Neural cell (in vitro differentiated cells): ENCODE data around the gene SMC4. TPM values are rescaled to one million over a fixed set of nuclear protein-coding genes. Genes with fewer than 3 reads are reported as not detected.

Experiments used
- H2AFZ ChIP-seq: fragments of 200-600, 300-800 bp; sonication (generic), shearing (Covaris generic); 2 replicates; pipeline ENCODE4 v1.6.0; 2014; ENCODE audit warnings: low read depth, mild to moderate bottlenecking, antibody characterized with exemption, low read length, moderate library complexity
- H3F3A ChIP-seq: fragments of 200-600 bp; shearing (Covaris generic); 2 replicates; pipeline ENCODE4 v1.6.1; 2016; ENCODE audit warnings: mild to moderate bottlenecking, moderate library complexity, mixed read lengths, antibody characterized with exemption, low read length; ENCODE audit not compliant: insufficient read depth, poor library complexity, severe bottlenecking
- H3K27ac ChIP-seq: fragments of 200-600, 300-800 bp; sonication (generic), shearing (Covaris generic); 2 replicates; pipeline ENCODE4 v1.5.1; 2014; ENCODE audit warnings: mild to moderate bottlenecking, low read length, moderate library complexity
- H3K27me3 ChIP-seq: fragments of 300-800, 200-600 bp; sonication (generic), shearing (Covaris generic); 2 replicates; pipeline ENCODE4 v1.6.0; 2014; ENCODE audit warnings: mild to moderate bottlenecking, low read depth, low read length, moderate library complexity; ENCODE audit not compliant: insufficient read depth
- H3K36me3 ChIP-seq: fragments of 300-800, 200-600 bp; sonication (generic), shearing (Covaris generic); 2 replicates; pipeline ENCODE4 v1.5.1; 2014; ENCODE audit warnings: mild to moderate bottlenecking, antibody characterized with exemption, low read length, moderate library complexity; ENCODE audit not compliant: insufficient read depth
- H3K4me2 ChIP-seq: fragments of 300-800, 200-600 bp; sonication (generic), shearing (Covaris generic); 2 replicates; pipeline ENCODE4 v1.6.0; 2014; ENCODE audit warnings: mild to moderate bottlenecking, low read length
- H3K4me3 ChIP-seq: fragments of 300-800, 200-600 bp; sonication (generic), shearing (Covaris generic); 2 replicates; pipeline ENCODE4 v1.5.1; 2014; ENCODE audit warnings: mild to moderate bottlenecking, low read length, moderate library complexity
- H3K79me2 ChIP-seq: fragments of 200-600 bp; shearing (Covaris generic); replicated peaks from 2 replicates; pipeline ENCODE4 v1.6.0; 2014; ENCODE audit warnings: mild to moderate bottlenecking, low read length, moderate library complexity; ENCODE audit not compliant: insufficient read depth
- H3K9ac ChIP-seq: fragments of 300-800, 200-600 bp; sonication (generic), shearing (Covaris generic); 2 replicates; pipeline ENCODE4 v1.6.1; 2016; ENCODE audit warnings: mild to moderate bottlenecking, low read length, mixed read lengths
- H3K9me2 ChIP-seq: fragments of 200-600 bp; shearing (Covaris generic); 2 replicates; pipeline ENCODE4 v1.6.1; 2016; ENCODE audit warnings: mild to moderate bottlenecking, low read length, mixed read lengths; ENCODE audit not compliant: insufficient read depth
- H3K9me3 ChIP-seq: fragments of 200-600, 300-800 bp; sonication (generic), shearing (Covaris generic); 2 replicates; pipeline ENCODE4 v1.6.1; 2016; ENCODE audit warnings: mild to moderate bottlenecking, mixed run types, low read length, moderate library complexity, mixed read lengths
- H4K20me1 ChIP-seq: fragments of 200-600 bp; shearing (Covaris generic); 2 replicates; pipeline ENCODE4 v1.6.1; 2016; ENCODE audit warnings: mild to moderate bottlenecking, mixed run types; ENCODE audit not compliant: insufficient read depth
- CTCF ChIP-seq: fragments of 450-650 bp; IDR thresholded peaks from 2 replicates; pipeline ENCODE4 v1.5.1; 2014; ENCODE audit warnings: antibody characterized with exemption, mild to moderate bottlenecking, moderate library complexity; ENCODE audit not compliant: poor library complexity, severe bottlenecking
- EP300 ChIP-seq: fragments of 450-650 bp; conservative IDR thresholded peaks from 2 replicates; pipeline ENCODE4 v1.6.1; 2014; ENCODE audit warnings: antibody characterized with exemption, mild to moderate bottlenecking, moderate library complexity; ENCODE audit not compliant: poor library complexity, severe bottlenecking
- EZH2 ChIP-seq: fragments of 200-600, 300-800 bp; shearing (Covaris generic), sonication (generic); IDR thresholded peaks from 2 replicates; pipeline ENCODE4 v1.6.1; 2014; ENCODE audit warnings: antibody characterized with exemption, low read length, borderline replicate concordance, mild to moderate bottlenecking; ENCODE audit not compliant: insufficient read depth, poor library complexity, severe bottlenecking
- MXI1 ChIP-seq: fragments of 450-650 bp; conservative IDR thresholded peaks from 2 replicates; pipeline ENCODE4 v1.6.1; 2014; ENCODE audit warnings: antibody characterized with exemption, mild to moderate bottlenecking; ENCODE audit not compliant: poor library complexity, severe bottlenecking
- POLR2AphosphoS5 ChIP-seq: IDR thresholded peaks from 2 replicates; pipeline ENCODE4 v1.6.1; 2012
- RAD21 ChIP-seq: fragments of 450-650 bp; conservative IDR thresholded peaks from 2 replicates; pipeline ENCODE4 v1.6.1; 2014; ENCODE audit warnings: antibody characterized with exemption, mild to moderate bottlenecking, moderate library complexity
- REST ChIP-seq: IDR thresholded peaks from 2 replicates; pipeline ENCODE4 v1.6.1; 2012; ENCODE audit warnings: borderline replicate concordance
- SMC3 ChIP-seq: fragments of 450-650 bp; conservative IDR thresholded peaks from 2 replicates; pipeline ENCODE4 v1.6.1; 2014; ENCODE audit warnings: antibody characterized with exemption, mild to moderate bottlenecking, moderate library complexity; ENCODE audit not compliant: poor library complexity
- TAF1 ChIP-seq: IDR thresholded peaks from 2 replicates; pipeline ENCODE4 v1.6.1; 2012; ENCODE audit warnings: low read depth
- polyA plus RNA-seq: library from polyadenylated mRNA; depleted of rRNA; stranded (reverse); fragments of >200 nt; gene quantifications from 2 replicates; pipeline ENCODE4 v1.2.3, GENCODE V29; 2014

Gene SMC4
- polyA plus RNA-seq, 1 donor from 2014 or later = 17.4 TPM

GRCh38 chr3:160435095-160435494 is 35.6 kb downstream of the SMC4 start:
- Histone ChIP-seq H3K27ac (no peak overlapping the region), H3K9me3 (no peaks in the 10 kb centered on the region), H3K4me2 (no peak overlapping the region), H3K36me3 (no peaks in the 10 kb centered on the region), H3K27me3 (no peaks in the 10 kb centered on the region), H3K4me3 (no peak overlapping the region), H3K9me2 (no peaks in the 10 kb centered on the region), H3K9ac (no peak overlapping the region), H3F3A (no peaks in the 10 kb centered on the region), H3K79me2 (peaks cover 6% of the 10 kb centered on the region), H4K20me1 (no peaks in the 10 kb centered on the region), H2AFZ (no peak overlapping the region)
- TF ChIP-seq EP300 (no peak), CTCF (no peak), EZH2 (no peak), SMC3 (no peak), TAF1 (no peak), RAD21 (no peak), POLR2AphosphoS5 (no peak), REST (no peak), MXI1 (no peak)

GRCh38 chr3:160435747-160436146 is 36.3 kb downstream of the SMC4 start:
- no peaks in the 10 kb centered on the region for H3K27me3 ChIP-seq
- H2AFZ ChIP-seq = no peak overlapping the region
- no peaks in the 10 kb centered on the region for H4K20me1 ChIP-seq
- H3K27ac ChIP-seq = no peak overlapping the region
- TF ChIP-seq RAD21 = no peak
- no peak for TF ChIP-seq CTCF
- H3K9me2 ChIP-seq = no peaks in the 10 kb centered on the region
- H3K79me2 ChIP-seq = peaks cover 6% of the 10 kb centered on the region
- no peak overlapping the region for H3K4me3 ChIP-seq
- H3K4me2 ChIP-seq = no peak overlapping the region
- no peaks in the 10 kb centered on the region for H3K9me3 ChIP-seq
- H3F3A ChIP-seq = no peaks in the 10 kb centered on the region
- H3K36me3 ChIP-seq = no peaks in the 10 kb centered on the region
- no peak overlapping the region for H3K9ac ChIP-seq
